MM.1S (cell line): ENCODE results near the gene WDR90.

ENCODE experiments used
- CTCF ChIP-seq: fragments of 300-600 bp; sonication (generic); IDR thresholded peaks from 2 replicates; pipeline ENCODE4 v1.5.1; 2016; ENCODE audit warnings: antibody characterized with exemption, low read length, mixed read lengths
- EZH2 ChIP-seq: fragments of 300-600 bp; sonication (generic); optimal IDR thresholded peaks from 2 replicates; pipeline ENCODE3; 2017; ENCODE audit warnings: low read depth, mild to moderate bottlenecking, antibody characterized with exemption, low read length, mixed read lengths

- no peak for TF ChIP-seq CTCF
- TF ChIP-seq EZH2, result no peak
Measured at GRCh38 chr16:630249-630814, 18.8 kb upstream of the WDR90 start.
